Measurements from ENCODE around the gene PER1.
A peak's percentile ranks its signal among the peaks of the same experiment; 100 is the strongest.

DNA sequence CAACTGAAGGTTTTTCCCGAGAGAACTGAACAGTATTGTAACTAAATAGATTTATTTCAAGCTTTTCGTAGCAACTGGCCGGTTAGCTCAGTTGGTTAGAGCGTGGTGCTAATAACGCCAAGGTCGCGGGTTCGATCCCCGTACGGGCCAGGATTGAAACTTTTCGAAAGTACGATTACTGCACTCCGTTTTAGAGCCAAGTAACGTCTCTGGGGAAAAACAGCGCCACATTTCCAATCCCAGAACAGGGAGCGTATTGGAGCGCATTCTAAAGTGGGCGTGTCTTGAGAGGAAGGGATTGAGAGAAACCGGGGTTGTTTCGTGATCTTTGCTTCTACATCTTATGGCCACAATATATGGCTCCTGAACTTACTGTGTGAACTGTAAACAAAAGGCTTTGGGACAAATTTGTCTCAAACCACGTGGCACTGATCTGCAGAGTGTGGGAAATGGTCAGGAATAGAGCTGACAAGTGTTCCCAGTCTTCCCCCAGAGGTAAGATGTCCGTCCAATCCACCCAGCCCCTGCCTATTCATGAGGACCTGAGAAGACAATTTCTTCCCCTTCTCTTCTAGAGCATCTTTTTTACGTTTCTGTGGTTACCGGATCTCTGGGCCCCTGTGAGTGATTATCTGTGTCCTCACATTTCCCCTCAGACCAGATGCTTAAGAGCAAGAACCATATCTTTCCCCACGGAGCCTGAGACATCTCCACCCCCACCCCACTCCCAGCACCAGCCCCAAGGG, 35.5 kb upstream of the PER1 start:
- TF ChIP-seq, protein P1, sequence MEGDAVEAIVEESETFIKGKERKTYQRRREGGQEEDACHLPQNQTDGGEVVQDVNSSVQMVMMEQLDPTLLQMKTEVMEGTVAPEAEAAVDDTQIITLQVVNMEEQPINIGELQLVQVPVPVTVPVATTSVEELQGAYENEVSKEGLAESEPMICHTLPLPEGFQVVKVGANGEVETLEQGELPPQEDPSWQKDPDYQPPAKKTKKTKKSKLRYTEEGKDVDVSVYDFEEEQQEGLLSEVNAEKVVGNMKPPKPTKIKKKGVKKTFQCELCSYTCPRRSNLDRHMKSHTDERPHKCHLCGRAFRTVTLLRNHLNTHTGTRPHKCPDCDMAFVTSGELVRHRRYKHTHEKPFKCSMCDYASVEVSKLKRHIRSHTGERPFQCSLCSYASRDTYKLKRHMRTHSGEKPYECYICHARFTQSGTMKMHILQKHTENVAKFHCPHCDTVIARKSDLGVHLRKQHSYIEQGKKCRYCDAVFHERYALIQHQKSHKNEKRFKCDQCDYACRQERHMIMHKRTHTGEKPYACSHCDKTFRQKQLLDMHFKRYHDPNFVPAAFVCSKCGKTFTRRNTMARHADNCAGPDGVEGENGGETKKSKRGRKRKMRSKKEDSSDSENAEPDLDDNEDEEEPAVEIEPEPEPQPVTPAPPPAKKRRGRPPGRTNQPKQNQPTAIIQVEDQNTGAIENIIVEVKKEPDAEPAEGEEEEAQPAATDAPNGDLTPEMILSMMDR (conservative IDR thresholded peaks at IDR 0.05 in 1 of 2, IDR thresholded peaks at IDR 0.05 in 1 of 2; ENCODE audit: extremely low read depth in 1 of 2, insufficient read depth in 1 of 2, low read depth in 1 of 2, low read length in 2 of 2): peak in 1 of 2 donors; percentile 11
- TF ChIP-seq EZH2 (IDR thresholded peaks at IDR 0.05; ENCODE audit: borderline replicate concordance, low read length): no peak
